ENCODE measurements around the gene GRIN2C.

DNA sequence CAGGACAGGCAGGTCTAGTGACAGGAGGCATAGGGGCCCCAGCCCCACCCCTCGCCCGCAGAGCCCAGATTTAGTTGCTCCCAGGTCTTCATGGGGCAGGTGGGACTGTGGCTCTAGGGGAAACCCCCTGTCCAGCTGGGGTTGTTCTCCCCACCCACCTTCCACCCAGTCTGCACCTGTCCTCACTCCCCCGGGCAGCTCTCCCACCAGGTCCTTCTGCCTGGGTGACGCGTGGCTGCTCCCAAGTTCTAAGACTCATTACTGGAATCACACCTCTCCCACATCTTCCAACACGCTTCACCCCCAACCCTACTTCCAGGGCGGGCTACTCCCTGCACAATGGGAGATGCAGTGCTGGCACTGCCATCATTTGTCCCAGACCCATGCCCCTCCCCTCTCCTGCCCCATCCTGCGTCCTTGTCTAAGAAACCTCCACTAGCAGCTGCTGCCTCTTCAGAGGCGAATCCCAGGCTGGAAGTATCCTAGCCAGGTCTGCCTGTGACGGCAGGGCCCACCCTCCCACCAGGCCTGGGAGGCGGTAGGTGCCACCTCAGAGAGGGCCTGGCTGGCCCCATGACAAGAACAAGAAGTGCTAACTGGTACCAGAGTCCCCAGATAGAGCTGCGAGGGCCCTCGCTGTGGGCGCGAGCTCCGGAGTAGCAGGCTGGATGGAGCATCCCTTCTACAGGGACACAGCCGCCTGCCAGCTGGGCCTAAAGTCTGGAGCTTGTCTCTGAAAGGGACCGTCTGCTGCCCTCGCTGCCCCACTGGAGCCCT lies 22.8 kb downstream of the GRIN2C start:
- no peak for TF ChIP-seq EP300 (IDR thresholded peaks at IDR 0.05; ENCODE audit: borderline replicate concordance)
- no peak for TF ChIP-seq FOXM1 (IDR thresholded peaks at IDR 0.05; ENCODE audit: borderline replicate concordance, low read depth)
- TF ChIP-seq CEBPB (IDR thresholded peaks at IDR 0.05): no peak
- TF ChIP-seq YY1 (IDR thresholded peaks at IDR 0.05; ENCODE audit: low read depth): no peak
- no peak for TF ChIP-seq RAD21 (IDR thresholded peaks at IDR 0.05; ENCODE audit: low read depth)
- TF ChIP-seq TCF12 (IDR thresholded peaks at IDR 0.05; ENCODE audit: low read depth): no peak
- no peak for TF ChIP-seq EGR1 (IDR thresholded peaks at IDR 0.05)

Measured in Ishikawa (cell line).